Measurements from ENCODE around the gene ADCY3. TPM values are rescaled to one million over a fixed set of nuclear protein-coding genes. Genes with fewer than 3 reads are reported as not detected.

Gene ADCY3
- total RNA-seq, 1 experiment from 2014 or later, result 39.5 TPM

DNA sequence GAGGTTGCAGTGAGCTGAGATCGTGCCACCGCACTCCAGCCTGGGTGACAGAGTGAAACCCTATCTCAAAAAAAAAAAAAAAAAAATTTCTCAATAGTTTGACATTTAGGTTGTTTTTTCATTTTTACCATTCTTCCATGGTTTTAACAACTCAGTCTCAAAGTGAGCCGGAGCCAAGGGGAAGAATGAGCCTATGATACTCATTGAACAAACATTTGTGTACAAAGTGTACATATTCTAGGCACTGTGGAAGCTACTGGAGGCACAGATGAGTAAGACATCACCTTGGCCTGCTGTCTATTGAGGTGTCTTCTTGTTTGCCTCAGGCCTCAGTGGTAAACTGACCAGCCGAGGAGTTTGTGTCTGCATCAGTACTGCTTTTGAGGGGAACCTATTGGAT lies 104.9 kb downstream of the ADCY3 start:
- H3K4me2 ChIP-seq (ENCODE audit: insufficient read depth, insufficient read length, low read length), result no peak overlapping the region
- H3K79me2 ChIP-seq (ENCODE audit: insufficient read depth, low read length), result 0 out of 2 replicates have a peak, but pooled peaks cover 2% of the 10 kb centered on the region
- Mint-ChIP-seq H3K27me3 (ENCODE audit: low read depth) (no peaks in the 10 kb centered on the region; the same call in 1 of the 2 replicates), H3K4me1 (peaks cover 3 to 11% of the 10 kb centered on the region in 2 experiments; a peak in 3 of 4 replicates), H3K36me3 (ENCODE audit: insufficient read depth in 1 of 3, low read depth in 3 of 3) (peaks cover 51 to 80% (median 74%) of the 10 kb centered on the region in 3 experiments), H3K9me3 (peaks cover 0 to 3% of the 10 kb centered on the region in 2 experiments; a peak in 1 of 5 replicates), H3K4me3 (no peak overlapping the region), H3K27ac (no peak overlapping the region)
- no peaks in the 10 kb centered on the region for H3K9me3 ChIP-seq (ENCODE audit: control insufficient read depth, low read depth, low read length)
- H2BK15ac ChIP-seq (ENCODE audit: low read depth, low read length), result no peak overlapping the region
- H3K14ac ChIP-seq (ENCODE audit: insufficient read depth, low read length), result no peak overlapping the region
- no peak overlapping the region for H3T11ph ChIP-seq (ENCODE audit: low read length)
- WGBS (ENCODE audit: extremely low coverage, insufficient read length, low lambda C conversion rate), result no CpG with 5 or more reads among the region's 4 CpGs
- H3K4ac ChIP-seq (ENCODE audit: low read depth, low read length), result no peak overlapping the region
- H4K20me1 ChIP-seq (ENCODE audit: control insufficient read depth, insufficient read depth, insufficient read length), result no peaks in the 10 kb centered on the region
- H2BK120ac ChIP-seq (ENCODE audit: low read depth, low read length, poor library complexity, severe bottlenecking), result no peak overlapping the region
- H3K27ac ChIP-seq (ENCODE audit: insufficient read length, low read depth, low read length), result no peak overlapping the region
- no peak overlapping the region for H2BK20ac ChIP-seq (ENCODE audit: low read depth, low read length, poor library complexity, severe bottlenecking)
- H3K4me1 ChIP-seq (ENCODE audit: insufficient read depth, low read length), result no peaks in the 10 kb centered on the region
- TF ChIP-seq, protein P1, sequence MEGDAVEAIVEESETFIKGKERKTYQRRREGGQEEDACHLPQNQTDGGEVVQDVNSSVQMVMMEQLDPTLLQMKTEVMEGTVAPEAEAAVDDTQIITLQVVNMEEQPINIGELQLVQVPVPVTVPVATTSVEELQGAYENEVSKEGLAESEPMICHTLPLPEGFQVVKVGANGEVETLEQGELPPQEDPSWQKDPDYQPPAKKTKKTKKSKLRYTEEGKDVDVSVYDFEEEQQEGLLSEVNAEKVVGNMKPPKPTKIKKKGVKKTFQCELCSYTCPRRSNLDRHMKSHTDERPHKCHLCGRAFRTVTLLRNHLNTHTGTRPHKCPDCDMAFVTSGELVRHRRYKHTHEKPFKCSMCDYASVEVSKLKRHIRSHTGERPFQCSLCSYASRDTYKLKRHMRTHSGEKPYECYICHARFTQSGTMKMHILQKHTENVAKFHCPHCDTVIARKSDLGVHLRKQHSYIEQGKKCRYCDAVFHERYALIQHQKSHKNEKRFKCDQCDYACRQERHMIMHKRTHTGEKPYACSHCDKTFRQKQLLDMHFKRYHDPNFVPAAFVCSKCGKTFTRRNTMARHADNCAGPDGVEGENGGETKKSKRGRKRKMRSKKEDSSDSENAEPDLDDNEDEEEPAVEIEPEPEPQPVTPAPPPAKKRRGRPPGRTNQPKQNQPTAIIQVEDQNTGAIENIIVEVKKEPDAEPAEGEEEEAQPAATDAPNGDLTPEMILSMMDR (conservative IDR thresholded peaks at IDR 0.05), result no peak
- no peaks in the 10 kb centered on the region for H3K27me3 ChIP-seq (ENCODE audit: insufficient read depth, low read length)
- H3K23me2 ChIP-seq (ENCODE audit: insufficient read length, low read depth, low read length, poor library complexity, severe bottlenecking), result no peaks in the 10 kb centered on the region
- H3K23ac ChIP-seq (ENCODE audit: insufficient read length, low read depth, low read length), result no peak overlapping the region
- H2BK5ac ChIP-seq (ENCODE audit: insufficient read length, low read length), result no peak overlapping the region
- no peak overlapping the region for H4K91ac ChIP-seq (ENCODE audit: insufficient read length, low read depth, low read length)
- no peaks in the 10 kb centered on the region for H3K79me1 ChIP-seq (ENCODE audit: insufficient read depth, low read depth, low read length, poor library complexity, severe bottlenecking)
- no peak overlapping the region for H3K18ac ChIP-seq (ENCODE audit: insufficient read length, low read depth, low read length)
- H2BK12ac ChIP-seq (ENCODE audit: insufficient read length, low read depth, low read length), result no peak overlapping the region
- H4K5ac ChIP-seq (ENCODE audit: insufficient read length, low read depth, low read length), result no peak overlapping the region
- no peak for DNase-seq
- no peak overlapping the region for H4K8ac ChIP-seq (replicated peaks; ENCODE audit: insufficient read length, low read depth, low read length)
- H2AK5ac ChIP-seq (ENCODE audit: insufficient read length, low read length), result no peak overlapping the region
- H3K9ac ChIP-seq (ENCODE audit: extremely low read depth, insufficient read length, low read length), result no peak overlapping the region
- H3K56ac ChIP-seq (ENCODE audit: insufficient read length, low read depth, low read length), result no peak overlapping the region
- H2AFZ ChIP-seq (ENCODE audit: low read length), result no peak overlapping the region

Measured in H9 (cell line).